Hepatocyte (in vitro differentiated cells): Measurements from ENCODE around the gene GNPTG. TPM values are rescaled to one million over a fixed set of nuclear protein-coding genes. Genes with fewer than 3 reads are reported as not detected.

Experiments
- DNase-seq: peaks from one replicate; pipeline ENCODE4 v3.0.0-alpha.2; 2016; ENCODE audit warnings: low spot score
- H2AFZ ChIP-seq: fragments of 200-600 bp; sonication (generic); 2 replicates; pipeline ENCODE4 v1.6.0; 2016; ENCODE audit warnings: antibody characterized with exemption, mild to moderate bottlenecking
- H3K27ac ChIP-seq: fragments of 200-600 bp; sonication (generic); 2 replicates; pipeline ENCODE4 v1.5.1; 2016; ENCODE audit warnings: mild to moderate bottlenecking
- H3K27me3 ChIP-seq: fragments of 200-600 bp; sonication (generic); 2 replicates; pipeline ENCODE4 v1.6.1; 2016
- H3K36me3 ChIP-seq: fragments of 200-600 bp; sonication (generic); replicated peaks from 2 replicates; pipeline ENCODE4 v1.5.1; 2016; ENCODE audit warnings: low read depth; ENCODE audit not compliant: insufficient read depth
- H3K4me1 ChIP-seq: fragments of 200-600 bp; sonication (generic); 2 replicates; pipeline ENCODE4 v1.5.1; 2016; ENCODE audit warnings: mild to moderate bottlenecking, moderate library complexity; ENCODE audit not compliant: insufficient read depth
- H3K4me2 ChIP-seq: fragments of 200-600 bp; sonication (generic); 2 replicates; pipeline ENCODE4 v1.6.0; 2016
- H3K4me3 ChIP-seq: fragments of 200-600 bp; sonication (generic); 2 replicates; pipeline ENCODE4 v1.5.1; 2016; ENCODE audit warnings: mild to moderate bottlenecking
- H3K79me2 ChIP-seq: fragments of 200-600 bp; sonication (generic); 2 replicates; pipeline ENCODE4 v1.6.0; 2017; ENCODE audit warnings: mild to moderate bottlenecking
- H3K9me2 ChIP-seq: fragments of 200-600 bp; sonication (generic); replicated peaks from 2 replicates; pipeline ENCODE4 v1.6.0; 2017; ENCODE audit warnings: mild to moderate bottlenecking; ENCODE audit not compliant: insufficient read depth
- H3K9me3 ChIP-seq: fragments of 200-600 bp; sonication (generic); 2 replicates; pipeline ENCODE4 v1.5.1; 2016; ENCODE audit warnings: low read depth, mild to moderate bottlenecking
- H4K20me1 ChIP-seq: fragments of 200-600 bp; sonication (generic); 2 replicates; pipeline ENCODE4 v1.6.0; 2016; ENCODE audit warnings: mild to moderate bottlenecking; ENCODE audit not compliant: insufficient read depth, poor library complexity, severe bottlenecking
- CTCF ChIP-seq: fragments of 200-600 bp; sonication (generic); IDR thresholded peaks from 2 replicates; pipeline ENCODE4 v1.5.1; 2016; ENCODE audit warnings: antibody characterized with exemption, mild to moderate bottlenecking; ENCODE audit not compliant: poor library complexity
- EZH2 ChIP-seq: fragments of 200-600 bp; sonication (generic); IDR thresholded peaks from 2 replicates; pipeline ENCODE4 v1.6.1; 2016; ENCODE audit warnings: antibody characterized with exemption, mild to moderate bottlenecking, borderline replicate concordance
- EZH2phosphoT487 ChIP-seq: fragments of 200-600 bp; sonication (generic); IDR thresholded peaks from one replicate; pipeline ENCODE4 v1.6.1; 2018; ENCODE audit warnings: antibody characterized with exemption, mild to moderate bottlenecking, low read depth, moderate library complexity; ENCODE audit not compliant: unreplicated experiment, severe bottlenecking
- WGBS: methylation state at CpG from one replicate; pipeline ENCODE4 v1.1.6; 2016; ENCODE audit warnings: low lambda C conversion rate; ENCODE audit errors: missing lambda C conversion rate; 5-methylcytosine and 5-hydroxymethylcytosine counted together
- polyA plus RNA-seq: library from polyadenylated mRNA; unstranded; fragments of >200 nt; fragmentation: Nextera tagmentation; extraction: Ambion mirVana; gene quantifications from 2 replicates; pipeline ENCODE4 v1.2.1, GENCODE V29; 2016
- total RNA-seq: library from RNA; depleted of rRNA; stranded (reverse); fragments of >200 nt; gene quantifications from 2 replicates; pipeline ENCODE4 v1.2.3, GENCODE V29; 2014

GNPTG gene
- total and polyA plus RNA-seq, 2 experiments from 2014 or later = 76.6 to 133 TPM

GRCh38 chr16:1338119-1338730 lies 13.5 kb upstream of the GNPTG start:
- Histone ChIP-seq H3K27ac (no peak overlapping the region), H3K4me2 (no peak overlapping the region), H3K27me3 (peaks cover 36% of the 10 kb centered on the region), H3K9me2 (no peaks in the 10 kb centered on the region), H3K4me3 (no peak overlapping the region), H2AFZ (no peak overlapping the region), H3K36me3 (no peaks in the 10 kb centered on the region), H3K4me1 (peaks cover 5% of the 10 kb centered on the region), H4K20me1 (no peaks in the 10 kb centered on the region), H3K79me2 (no peaks in the 10 kb centered on the region), H3K9me3 (no peaks in the 10 kb centered on the region)
- peak; percentile 74 for DNase-seq
- TF ChIP-seq CTCF (peak; percentile 44), EZH2 (no peak), EZH2phosphoT487 (no peak)
- 55% methylated on average over 30 of the region's 30 CpGs for WGBS

GRCh38 chr16:1338855-1339675 lies 12.7 kb upstream of the GNPTG start:
- H3K4me1 ChIP-seq = no peaks in the 10 kb centered on the region
- no peaks in the 10 kb centered on the region for H4K20me1 ChIP-seq
- H3K4me2 ChIP-seq = no peak overlapping the region
- DNase-seq = no peak
- H3K36me3 ChIP-seq = no peaks in the 10 kb centered on the region
- H3K27ac ChIP-seq = no peak overlapping the region
- no peak for TF ChIP-seq CTCF
- no peak for TF ChIP-seq EZH2
- TF ChIP-seq EZH2phosphoT487 = no peak
- H3K79me2 ChIP-seq = no peaks in the 10 kb centered on the region
- no peak overlapping the region for H3K4me3 ChIP-seq
- H2AFZ ChIP-seq = no peak overlapping the region
- H3K27me3 ChIP-seq = peaks cover 29% of the 10 kb centered on the region
- H3K9me2 ChIP-seq = no peaks in the 10 kb centered on the region
- no peaks in the 10 kb centered on the region for H3K9me3 ChIP-seq
- 83% methylated on average over 25 of the region's 31 CpGs for WGBS

- Histone ChIP-seq H2AFZ (no peak overlapping the region), H3K27me3 (peaks cover 11% of the 10 kb centered on the region), H3K36me3 (no peaks in the 10 kb centered on the region), H3K9me3 (no peaks in the 10 kb centered on the region), H3K4me1 (no peaks in the 10 kb centered on the region), H3K4me3 (no peak overlapping the region), H3K9me2 (no peaks in the 10 kb centered on the region), H4K20me1 (no peaks in the 10 kb centered on the region), H3K27ac (no peak overlapping the region), H3K4me2 (no peak overlapping the region), H3K79me2 (no peaks in the 10 kb centered on the region)
- no peak for TF ChIP-seq CTCF
- TF ChIP-seq EZH2phosphoT487 = no peak
- no peak for TF ChIP-seq EZH2
- 90% methylated on average over 36 of the region's 36 CpGs for WGBS
- no peak for DNase-seq
Observed at GRCh38 chr16:1340730-1341494, 10.8 kb upstream of the GNPTG start.
